ENCODE measurements around the gene SOHLH1.

Gene SOHLH1

GRCh38 chr9:135666534-135667462 is 32.5 kb downstream of the SOHLH1 start:
- in situ Hi-C loops (cut with HindIII; ENCODE audit: low pct_unique_long_range_greater_than_20kb, low sequenced_read_pairs), result no loop called here
- TF ChIP-seq JUND (IDR thresholded peaks at IDR 0.05; ENCODE audit: low read depth), result no peak
- no peak for DNase-seq (ENCODE audit: low read depth in 1 of 2, low spot score in 1 of 2)

DNA sequence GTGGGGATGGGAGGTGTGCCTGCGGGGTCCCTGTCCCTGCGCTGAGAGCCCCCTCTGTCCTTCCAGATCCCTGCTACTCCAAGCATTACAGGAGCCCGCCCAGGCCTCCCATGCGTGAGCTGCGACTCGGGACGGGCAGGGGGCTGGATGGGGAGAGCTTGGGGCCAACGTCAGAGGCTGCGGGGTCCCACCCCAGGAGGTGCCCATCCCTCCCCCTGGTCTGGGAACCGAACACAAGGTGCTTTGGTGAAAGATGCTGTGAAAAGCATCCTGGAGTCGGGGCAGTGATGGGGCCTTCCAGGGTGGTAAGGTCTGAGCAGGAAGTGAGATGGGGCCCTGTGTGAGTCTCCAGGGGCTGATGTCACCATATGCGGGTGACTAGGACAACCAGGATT is 33.5 kb downstream of the SOHLH1 start:
- in situ Hi-C loops (cut with HindIII; ENCODE audit: low pct_unique_long_range_greater_than_20kb, low sequenced_read_pairs), result no loop called here
- no peak for DNase-seq (ENCODE audit: low read depth in 1 of 2, low spot score in 1 of 2)
- no peak for TF ChIP-seq JUND (IDR thresholded peaks at IDR 0.05; ENCODE audit: low read depth)

DNA sequence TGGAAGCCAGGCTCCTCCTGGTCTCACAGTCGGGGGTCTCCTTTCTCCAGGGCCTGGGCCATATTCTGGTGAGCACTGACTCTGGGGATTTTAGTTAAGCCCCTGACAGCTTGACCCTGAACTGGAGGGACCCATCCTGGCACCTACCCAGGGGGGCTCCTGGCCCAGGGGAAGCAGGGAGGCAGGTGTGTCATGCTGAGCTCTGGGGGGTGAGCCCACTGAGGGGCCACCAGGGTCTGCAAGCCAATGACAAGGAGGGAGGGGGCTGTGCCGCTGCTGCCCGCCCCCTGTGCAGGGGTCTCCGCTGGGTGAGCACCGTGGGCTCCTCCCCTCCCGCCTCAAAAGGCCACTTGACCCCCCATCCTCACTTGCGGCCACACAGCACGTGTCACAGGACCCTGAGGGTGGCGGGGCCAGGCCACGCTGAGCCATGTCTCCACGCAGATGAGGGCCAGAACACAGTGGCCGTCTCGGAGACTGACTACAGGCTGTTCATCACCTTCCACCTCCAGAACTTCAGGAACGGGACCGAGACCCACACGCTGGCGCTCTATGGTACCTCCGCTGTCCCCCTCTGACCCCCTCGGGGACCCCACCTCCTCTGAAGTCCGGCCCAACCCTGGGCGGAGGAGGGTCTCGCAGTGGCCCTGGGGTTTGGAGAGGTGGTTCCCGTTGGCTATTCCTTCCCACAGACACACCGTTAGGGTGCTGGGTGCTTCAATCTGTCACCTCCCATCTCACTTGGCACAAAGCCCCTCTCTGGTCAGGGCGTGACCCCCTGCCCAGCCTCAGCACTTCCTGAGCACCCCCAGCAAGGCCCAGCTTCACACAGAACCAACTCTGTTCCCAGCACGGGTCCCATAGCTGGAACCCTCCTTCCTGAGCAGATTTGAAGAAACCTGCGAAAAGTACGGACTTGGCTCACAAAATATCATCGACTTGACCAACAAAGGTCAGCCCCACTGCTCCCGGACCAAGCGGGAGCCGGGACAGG is 34.2 kb downstream of the SOHLH1 start:
- TF ChIP-seq JUND (IDR thresholded peaks at IDR 0.05; ENCODE audit: low read depth), result no peak
- no peak for DNase-seq (ENCODE audit: low read depth in 1 of 2, low spot score in 1 of 2)
- in situ Hi-C loops (cut with HindIII; ENCODE audit: low pct_unique_long_range_greater_than_20kb, low sequenced_read_pairs), result no loop called here

- no peak for DNase-seq (ENCODE audit: low read depth in 1 of 2, low spot score in 1 of 2)
- in situ Hi-C loops (cut with HindIII; ENCODE audit: low pct_unique_long_range_greater_than_20kb, low sequenced_read_pairs), result no loop called here
- no peak for TF ChIP-seq JUND (IDR thresholded peaks at IDR 0.05; ENCODE audit: low read depth)
Observed at GRCh38 chr9:135664266-135664665, 35.0 kb downstream of the SOHLH1 start.

DNA sequence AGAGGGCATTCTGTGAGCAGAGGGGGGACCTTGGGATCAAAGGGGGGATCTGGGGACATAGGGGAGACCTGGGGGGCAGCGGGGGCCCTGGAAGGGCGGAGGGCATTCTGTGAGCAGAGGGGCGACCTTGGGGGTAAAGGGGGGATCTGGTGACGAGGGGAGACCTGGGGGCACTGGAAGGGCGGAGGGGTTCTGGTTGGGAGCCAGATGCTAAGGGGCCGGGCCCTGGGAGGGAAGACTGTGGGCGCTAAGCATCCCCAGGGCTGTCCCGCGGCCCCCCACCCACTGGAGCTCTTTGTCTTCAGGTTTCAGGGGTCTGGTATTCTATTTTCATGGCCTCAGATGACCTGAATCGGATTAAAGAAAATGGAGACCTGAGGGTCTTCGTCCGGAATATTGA is 35.4 kb downstream of the SOHLH1 start:
- no peak for TF ChIP-seq JUND (IDR thresholded peaks at IDR 0.05; ENCODE audit: low read depth)
- in situ Hi-C loops (cut with HindIII; ENCODE audit: low pct_unique_long_range_greater_than_20kb, low sequenced_read_pairs), result no loop called here

GRCh38 chr9:135663451-135663770 is 35.9 kb downstream of the SOHLH1 start:
- TF ChIP-seq JUND (IDR thresholded peaks at IDR 0.05; ENCODE audit: low read depth), result no peak
- no peak for DNase-seq (ENCODE audit: low read depth in 1 of 2, low spot score in 1 of 2)
- in situ Hi-C loops (cut with HindIII; ENCODE audit: low pct_unique_long_range_greater_than_20kb, low sequenced_read_pairs), result no loop called here

More for the DNA sequence above, 35.4 kb downstream of the SOHLH1 start:
- no peak for DNase-seq (ENCODE audit: low read depth in 1 of 2, low spot score in 1 of 2)

DNA sequence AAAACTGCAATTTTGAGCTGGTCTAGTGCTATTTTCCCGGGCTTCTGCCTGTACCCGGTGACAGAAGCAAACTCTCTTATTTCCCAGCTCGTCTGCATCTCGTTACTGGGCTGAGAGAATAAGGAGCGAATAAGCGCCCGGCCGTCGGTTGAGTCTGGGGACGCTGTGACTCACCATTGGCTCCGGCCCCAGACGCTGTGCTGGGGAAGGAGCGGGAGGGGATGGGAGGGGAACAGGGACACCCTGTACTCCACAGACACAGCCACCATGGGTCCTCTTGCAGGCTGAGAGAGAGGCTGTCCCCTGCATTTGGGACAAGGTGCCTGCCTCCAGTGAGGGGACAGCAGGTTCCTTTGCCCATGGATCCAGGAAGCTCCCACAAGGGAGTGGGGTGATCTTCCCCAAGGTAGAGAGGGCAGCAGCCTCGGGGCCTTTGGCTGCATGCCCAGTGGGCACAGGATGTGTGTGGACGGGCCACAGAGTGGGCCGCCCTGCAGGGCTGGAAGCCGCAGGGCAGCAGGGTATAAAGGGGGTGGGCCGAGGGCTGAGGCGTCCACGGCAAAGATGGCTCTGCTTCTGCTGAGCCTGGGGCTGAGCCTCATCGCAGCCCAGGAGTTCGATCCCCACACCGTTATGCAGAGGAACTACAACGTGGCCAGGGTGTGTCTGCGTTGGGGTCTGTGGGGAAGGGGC is 36.4 kb downstream of the SOHLH1 start, which contains the start of gene LCN9:
Gene LCN9, plus strand, starts transcription at position 552 of the 693 bp plus-strand sequence. Its CDS starts 13 bp downstream, at position 565.
- in situ Hi-C loops (cut with HindIII; ENCODE audit: low pct_unique_long_range_greater_than_20kb, low sequenced_read_pairs), result no loop called here
- no peak for DNase-seq (ENCODE audit: low read depth in 1 of 2, low spot score in 1 of 2)
- no peak for TF ChIP-seq JUND (IDR thresholded peaks at IDR 0.05; ENCODE audit: low read depth)

GRCh38 chr9:135661816-135662560 is 37.3 kb downstream of the SOHLH1 start:
- TF ChIP-seq JUND (IDR thresholded peaks at IDR 0.05; ENCODE audit: low read depth), result no peak
- in situ Hi-C loops (cut with HindIII; ENCODE audit: low pct_unique_long_range_greater_than_20kb, low sequenced_read_pairs), result no loop called here
- DNase-seq (ENCODE audit: low read depth in 1 of 2, low spot score in 1 of 2), result no peak

DNA sequence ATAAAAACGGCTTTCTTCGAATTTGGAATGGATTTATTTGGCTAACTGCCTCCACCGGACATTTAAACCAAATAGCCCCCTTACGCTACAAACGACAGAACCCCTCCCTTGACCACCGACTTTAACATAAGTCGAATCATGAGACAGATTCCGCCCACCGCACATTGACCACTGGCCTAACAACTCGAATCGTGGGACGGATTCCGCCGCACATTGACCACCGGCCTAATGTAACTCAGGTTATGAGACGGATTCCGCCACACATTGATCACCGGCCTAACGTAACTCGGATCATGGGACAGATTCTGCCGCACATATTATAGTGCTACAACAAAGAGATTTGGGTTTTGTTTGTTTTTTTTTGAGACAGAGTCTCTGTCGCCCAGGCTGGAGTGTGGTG is 38.9 kb downstream of the SOHLH1 start:
- no peak for TF ChIP-seq JUND (IDR thresholded peaks at IDR 0.05; ENCODE audit: low read depth)
- in situ Hi-C loops (cut with HindIII; ENCODE audit: low pct_unique_long_range_greater_than_20kb, low sequenced_read_pairs), result no loop called here
- DNase-seq (ENCODE audit: low read depth in 1 of 2, low spot score in 1 of 2), result no peak

- in situ Hi-C loops (cut with HindIII; ENCODE audit: low pct_unique_long_range_greater_than_20kb, low sequenced_read_pairs), result no loop called here
- DNase-seq (ENCODE audit: low read depth in 1 of 2, low spot score in 1 of 2), result no peak
- no peak for TF ChIP-seq JUND (IDR thresholded peaks at IDR 0.05; ENCODE audit: low read depth)
Observed at GRCh38 chr9:135659252-135659651, 40.0 kb downstream of the SOHLH1 start.

DNA sequence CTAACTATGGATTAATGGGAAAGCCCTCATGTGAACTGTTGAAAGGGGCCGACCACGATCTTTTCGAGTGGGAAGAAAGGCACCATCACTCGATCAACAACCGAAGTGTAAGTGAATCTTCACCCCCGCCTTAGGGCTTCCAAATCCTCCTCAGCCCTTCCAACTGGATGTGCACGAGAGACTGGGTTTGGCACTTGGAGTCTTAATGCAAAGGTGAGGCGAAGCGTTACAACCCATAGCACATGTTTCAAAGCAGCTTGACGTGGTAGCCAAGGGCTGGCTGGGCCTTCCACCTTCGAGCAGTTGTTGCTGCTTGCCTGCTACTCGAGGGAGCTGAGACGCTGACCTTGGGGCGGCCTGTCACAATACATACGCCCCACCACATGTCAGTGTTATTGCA is 41.9 kb downstream of the SOHLH1 start:
- no peak for TF ChIP-seq JUND (IDR thresholded peaks at IDR 0.05; ENCODE audit: low read depth)
- DNase-seq (ENCODE audit: low read depth in 1 of 2, low spot score in 1 of 2), result no peak
- in situ Hi-C loops (cut with HindIII; ENCODE audit: low pct_unique_long_range_greater_than_20kb, low sequenced_read_pairs), result no loop called here

DNA sequence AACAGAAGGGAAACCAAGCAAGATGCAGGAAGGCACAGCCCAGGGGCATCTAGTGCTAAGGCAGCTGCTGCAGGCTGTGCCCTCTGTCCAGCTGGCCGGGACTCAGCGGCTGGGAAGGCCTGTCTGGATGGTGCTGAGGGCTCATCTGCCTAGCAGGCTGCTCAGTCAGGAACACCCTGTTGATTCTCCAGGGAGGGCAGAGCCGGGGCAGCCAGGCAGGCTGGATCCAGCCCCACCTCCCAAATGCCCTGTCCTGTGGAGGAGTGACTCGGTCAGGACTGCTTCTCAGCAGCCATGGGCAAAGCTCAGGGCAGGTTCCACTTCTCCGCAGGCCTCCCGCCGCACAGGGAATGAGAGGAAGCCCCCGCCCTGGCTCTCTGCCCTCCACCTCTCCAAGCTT is 44.0 kb downstream of the SOHLH1 start:
- TF ChIP-seq JUND (IDR thresholded peaks at IDR 0.05; ENCODE audit: low read depth), result no peak
- in situ Hi-C loops (cut with HindIII; ENCODE audit: low pct_unique_long_range_greater_than_20kb, low sequenced_read_pairs), result no loop called here
- DNase-seq (ENCODE audit: low read depth in 1 of 2, low spot score in 1 of 2), result no peak
